Right ventricle myocardium superior (tissue), 1 donor: ENCODE results near the gene YES1. TPM values are rescaled to one million over a fixed set of nuclear protein-coding genes. Genes with fewer than 3 reads are reported as not detected.
"Not testable (repeated sequence)": the region's sequence is repeated elsewhere in the genome, so short reads cannot be mapped to it uniquely, and the experiment has no call there.

ENCODE experiments used
- ATAC-seq: fragments of 200-7000 bp; cut with Tn5 transposase; one replicate; pipeline ENCODE4 v1.9.1; 2020; ENCODE audit warnings: mild to moderate bottlenecking; ENCODE audit not compliant: poor library complexity
- DNase-seq: peaks from one replicate; pipeline ENCODE4 v3.0.0-alpha.2; 2020
- intact Hi-C: fragments of 100-400 bp; cut with DNase I; formaldehyde crosslinking; loops from one replicate; pipeline ENCODE4 v1.11.2; 2022
- total RNA-seq: library from RNA; stranded (reverse); fragmentation: NEBNext Ultra II Directional; extraction: Animal tissue kit (Norgen Biotek cat#: 25700); gene quantifications from one replicate; pipeline ENCODE4 v1.2.1, GENCODE V29; 2021
- donor health status: DM: no; HTN: yes; CAD: no; lungs with severe emphysema.

The YES1 gene
- total RNA-seq, 1 donor from 2014 or later = 21.8 TPM

GRCh38 chr18:709771-710170 lies 102.3 kb downstream of the YES1 start:
- ATAC-seq (peak; percentile 38), DNase-seq (no peak)
- intact Hi-C loops = no loop called here

DNA sequence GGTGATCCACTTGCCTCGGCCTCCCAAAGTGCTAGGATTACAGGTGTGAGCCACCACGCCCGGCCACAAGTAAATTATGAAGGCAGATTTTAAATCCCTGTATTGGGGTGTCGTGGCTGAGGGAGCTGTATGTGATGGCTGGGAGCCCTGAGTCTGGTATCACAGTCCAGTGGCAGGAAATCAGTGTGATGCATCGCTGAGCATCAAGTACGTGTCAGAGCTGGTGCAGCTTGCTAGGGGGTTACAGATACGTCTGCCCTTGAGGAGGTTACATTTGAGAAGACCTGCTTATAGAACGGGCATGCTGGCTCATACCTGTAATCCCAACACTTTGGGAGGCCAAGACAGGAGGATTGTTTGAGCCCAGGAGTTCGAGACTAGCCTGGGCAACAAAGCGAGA lies 103.9 kb downstream of the YES1 start:
- ATAC-seq = no peak
- DNase-seq = no peak
- intact Hi-C loops = no loop called here

- no peak for ATAC-seq
- no peak for DNase-seq
- intact Hi-C loops = no loop called here
Observed at GRCh38 chr18:706405-706804, 105.6 kb downstream of the YES1 start.

DNA sequence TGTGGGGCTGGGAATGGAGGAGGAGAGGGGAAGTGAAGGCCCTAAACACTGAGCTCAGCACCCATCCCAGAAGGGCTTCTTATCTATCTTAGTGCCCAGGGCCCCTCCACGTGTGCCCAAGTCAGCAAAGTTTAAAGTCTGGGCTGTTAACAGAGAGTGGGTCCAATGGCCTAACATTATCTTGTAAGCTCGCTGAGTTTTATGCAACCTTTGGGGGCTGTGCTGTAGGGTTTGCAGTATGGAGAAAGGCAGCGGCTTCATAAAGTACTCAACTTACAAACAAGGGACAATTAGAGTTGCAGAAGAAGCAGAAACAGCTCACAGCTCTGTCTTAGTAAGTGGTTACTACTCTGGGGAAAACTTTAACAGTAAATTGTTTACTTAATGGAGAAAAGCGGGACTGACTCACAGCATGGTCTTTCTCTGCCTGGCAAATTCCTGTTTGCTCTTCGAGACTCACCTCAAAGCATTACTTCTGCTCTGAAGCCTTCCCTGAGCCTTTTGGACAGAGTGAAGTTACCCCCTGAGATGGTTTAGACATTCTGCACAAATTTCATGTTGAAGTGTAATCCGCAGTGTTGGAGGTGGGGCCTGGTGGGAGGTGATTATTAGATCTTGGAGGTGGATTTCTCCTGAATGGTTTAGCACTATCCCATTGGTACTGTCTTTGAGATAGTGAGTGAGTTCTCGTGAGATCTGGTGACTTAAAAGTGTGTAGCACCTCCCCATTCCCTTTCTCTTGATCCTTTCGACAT lies 108.7 kb downstream of the YES1 start:
- intact Hi-C loops = no loop called here
- no peak for DNase-seq
- ATAC-seq = no peak

DNA sequence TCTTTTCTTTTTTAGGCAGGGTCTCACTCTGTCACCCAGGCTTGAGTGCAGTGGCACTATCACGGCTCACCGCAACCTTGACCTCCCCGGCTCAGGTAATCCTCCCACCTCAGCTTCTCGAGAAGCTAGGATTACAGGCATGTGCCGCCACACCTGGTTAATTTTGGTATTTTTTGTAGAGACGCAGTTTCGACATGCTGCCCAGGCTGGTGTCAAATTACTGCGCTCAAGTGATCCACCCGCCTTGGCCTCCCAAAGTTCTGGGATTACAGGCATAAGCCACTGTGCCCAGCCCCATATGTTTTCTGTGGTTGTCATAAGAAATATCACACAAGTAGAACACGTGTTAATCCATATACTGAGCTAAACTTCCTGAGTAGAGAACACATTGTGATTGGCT lies 114.2 kb downstream of the YES1 start:
- intact Hi-C loops = no loop called here
- ATAC-seq = no peak
- DNase-seq = no peak

GRCh38 chr18:697012-697411 lies 115.0 kb downstream of the YES1 start:
- DNase-seq (no peak), ATAC-seq (no peak)
- intact Hi-C loops = no loop called here

DNA sequence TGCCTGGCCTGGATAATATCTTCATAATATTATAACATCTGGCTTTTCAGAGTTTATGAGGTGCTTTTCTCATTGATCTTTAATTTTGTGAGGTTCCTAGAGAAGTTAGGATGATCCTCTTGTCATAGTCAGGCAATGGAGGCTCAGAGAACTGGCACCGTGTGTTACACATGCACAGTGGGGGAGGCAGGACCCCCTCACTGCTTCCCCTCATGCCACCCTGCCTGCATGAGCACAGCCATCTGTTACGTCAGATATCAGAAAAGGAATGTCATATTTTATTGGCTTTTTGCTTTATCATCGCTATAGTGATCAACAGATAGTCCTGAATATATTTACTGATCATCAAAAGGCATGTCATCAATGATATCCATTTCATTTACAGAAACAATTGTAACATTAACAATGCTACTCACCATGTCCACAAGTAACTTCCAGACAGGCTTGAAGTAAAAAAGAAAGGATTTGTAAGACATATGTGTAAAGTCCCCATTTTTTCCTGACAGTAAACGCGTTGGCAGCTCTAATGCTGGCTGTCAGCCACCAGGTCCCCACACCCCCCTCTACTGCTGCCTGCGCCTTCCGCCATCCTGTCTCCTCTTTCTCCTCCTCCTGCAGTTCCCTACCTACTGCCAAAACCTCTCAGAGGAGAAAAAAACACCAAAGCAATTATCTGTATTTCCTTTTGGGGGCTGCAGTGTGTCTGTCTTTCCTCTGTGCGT lies 118.4 kb downstream of the YES1 start:
- peak; percentile 20 for ATAC-seq
- intact Hi-C loops = no loop called here
- DNase-seq = no peak

GRCh38 chr18:692824-693223 lies 119.2 kb downstream of the YES1 start:
- DNase-seq (no peak), ATAC-seq (no peak)
- intact Hi-C loops = no loop called here

- ATAC-seq (no peak), DNase-seq (no peak)
- intact Hi-C loops = no loop called here
Observed at GRCh38 chr18:688323-688722, 123.7 kb downstream of the YES1 start.

DNA sequence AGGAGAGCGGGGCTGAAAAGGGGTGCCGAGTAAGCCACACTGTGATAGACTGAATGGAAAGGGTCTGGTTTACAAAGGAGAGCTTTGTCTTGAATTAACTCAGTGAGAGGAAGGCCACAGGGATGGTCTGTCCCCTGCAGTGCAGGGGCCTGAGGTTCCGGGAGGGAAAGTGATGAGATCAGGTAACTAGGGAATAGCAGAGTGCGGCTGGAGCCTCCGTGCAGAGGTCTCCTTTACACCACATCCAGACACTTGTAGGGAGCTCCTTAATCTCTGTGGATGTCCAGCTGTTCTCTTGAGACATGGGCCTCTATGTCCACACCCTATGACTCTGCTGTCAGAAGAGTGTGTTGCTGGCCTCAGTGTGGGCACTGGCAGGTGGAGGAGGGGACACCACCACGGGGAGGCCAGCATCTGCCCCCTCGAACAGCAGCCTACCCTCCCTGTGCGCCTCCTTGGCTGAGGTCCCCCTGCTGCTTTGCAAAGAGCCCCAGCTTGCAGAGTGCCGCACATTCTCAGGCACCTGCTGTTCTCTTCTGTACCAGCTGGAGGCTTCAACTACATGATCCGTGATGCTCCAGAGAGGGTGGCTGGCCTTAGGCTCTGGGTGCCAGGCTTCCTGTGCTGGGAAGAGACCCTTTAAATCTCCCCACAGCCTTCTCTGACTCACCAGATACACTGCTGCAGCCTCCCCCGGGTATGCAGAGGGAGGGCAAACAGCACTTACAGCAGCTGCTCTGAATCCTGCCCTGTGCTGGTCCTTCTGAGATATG lies 125.5 kb downstream of the YES1 start:
- intact Hi-C loops = no loop called here
- ATAC-seq (no peak), DNase-seq (no peak)

- no peak for DNase-seq
- intact Hi-C loops = no loop called here
- no peak for ATAC-seq
Observed at GRCh38 chr18:685438-685837, 126.6 kb downstream of the YES1 start.

DNA sequence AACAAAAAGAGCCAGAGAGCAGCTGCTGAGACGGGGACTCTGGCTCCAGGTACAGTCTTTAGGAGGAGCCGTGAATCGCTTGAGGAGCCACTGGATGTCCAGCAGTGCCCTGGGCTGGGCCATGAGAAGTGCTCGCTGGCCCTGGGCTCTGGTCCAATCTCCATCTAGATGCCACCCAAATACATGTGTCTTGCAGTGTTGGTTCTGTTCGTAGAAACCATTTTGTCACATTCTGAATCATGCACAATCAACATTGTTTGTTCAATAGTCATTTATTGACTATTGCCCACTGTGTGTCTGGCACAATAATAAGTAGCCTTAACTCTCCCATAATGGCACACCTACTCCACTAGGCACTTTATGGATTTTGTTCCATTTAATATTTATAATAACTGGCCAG lies 128.5 kb downstream of the YES1 start:
- ATAC-seq (no peak), DNase-seq (no peak)
- intact Hi-C loops = no loop called here

GRCh38 chr18:682833-683232 lies 129.2 kb downstream of the YES1 start:
- DNase-seq (no peak), ATAC-seq (no peak)
- intact Hi-C loops = no loop called here

DNA sequence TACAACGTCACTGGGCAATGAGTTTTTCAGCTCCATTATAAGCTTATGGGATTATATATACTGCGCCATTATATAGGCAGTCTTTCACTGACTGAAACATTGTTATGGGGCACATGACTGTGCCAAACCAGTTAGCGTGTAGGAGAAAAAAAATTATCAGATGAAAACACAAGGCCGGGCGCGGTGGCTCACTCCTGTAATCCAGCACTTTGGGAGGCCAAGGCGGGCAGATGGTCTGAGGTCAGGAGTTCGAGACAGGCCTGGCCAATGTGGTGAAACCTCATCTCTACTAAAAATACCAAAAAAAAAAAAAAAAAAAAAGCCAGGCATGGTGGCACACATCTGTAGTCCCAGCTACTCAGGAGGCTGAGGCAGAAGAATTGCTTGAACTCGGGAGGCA lies 129.6 kb downstream of the YES1 start:
- ATAC-seq, DNase-seq, intact Hi-C loops: not testable (repeated sequence)

DNA sequence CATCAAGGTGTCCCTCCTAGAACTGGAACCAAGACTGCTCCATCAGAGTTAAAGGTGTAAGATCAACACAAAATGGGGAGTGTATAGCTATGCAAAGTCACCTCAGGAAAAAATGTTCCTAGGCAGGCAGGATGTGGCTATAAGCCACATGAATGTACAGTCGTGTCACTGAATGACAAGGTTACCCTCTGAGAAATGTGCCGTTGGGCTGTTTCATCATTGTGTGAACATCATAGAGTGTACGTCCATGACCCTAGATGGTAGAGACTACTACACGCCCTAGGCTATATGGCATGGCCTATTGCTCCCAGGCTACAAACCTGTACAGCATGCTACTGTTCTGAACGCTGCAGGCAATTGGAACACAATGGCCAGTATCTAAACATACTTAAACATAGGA lies 130.1 kb downstream of the YES1 start:
- ATAC-seq = no peak
- intact Hi-C loops = no loop called here
- DNase-seq = no peak

DNA sequence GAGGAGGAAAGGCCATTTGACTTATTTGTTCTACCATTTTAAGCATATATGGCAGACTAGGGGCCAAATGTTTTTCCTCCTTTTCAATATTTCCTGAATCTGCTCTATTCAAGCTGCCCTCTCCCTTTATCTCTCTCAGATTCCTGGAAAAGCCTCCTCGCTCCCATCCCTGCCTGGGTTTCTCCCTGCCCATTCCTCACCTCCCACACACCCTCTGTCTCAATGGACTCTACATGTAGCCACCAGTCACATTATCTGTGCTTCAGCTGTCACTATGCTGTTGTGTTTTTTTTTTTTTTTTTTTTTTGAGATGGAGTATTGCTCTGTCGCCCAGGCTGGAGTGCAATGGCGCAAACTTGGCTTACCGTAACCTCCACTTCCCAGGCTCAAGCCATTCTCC lies 131.7 kb downstream of the YES1 start:
- intact Hi-C loops = no loop called here
- DNase-seq (no peak), ATAC-seq (no peak)

DNA sequence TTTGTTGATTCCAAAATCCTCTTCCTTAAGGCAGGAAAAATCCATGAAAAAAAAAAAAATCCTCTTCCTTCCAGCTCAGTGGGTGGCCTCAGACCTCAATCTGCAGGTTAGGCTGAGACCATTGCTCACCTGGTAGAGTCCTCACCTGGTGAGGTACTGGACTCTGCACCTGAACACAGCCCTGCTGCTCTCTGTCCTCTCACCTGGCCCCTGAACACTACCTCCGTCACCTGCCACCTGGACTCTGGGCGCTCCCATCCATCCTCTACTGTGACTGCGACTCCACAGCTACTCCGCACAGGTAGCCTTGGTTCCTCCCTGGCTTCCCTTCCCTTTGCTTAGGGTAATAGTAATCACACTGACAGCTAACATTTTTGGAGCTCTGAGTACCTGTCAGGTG lies 132.5 kb downstream of the YES1 start:
- DNase-seq (no peak), ATAC-seq (no peak)
- intact Hi-C loops = no loop called here

DNA sequence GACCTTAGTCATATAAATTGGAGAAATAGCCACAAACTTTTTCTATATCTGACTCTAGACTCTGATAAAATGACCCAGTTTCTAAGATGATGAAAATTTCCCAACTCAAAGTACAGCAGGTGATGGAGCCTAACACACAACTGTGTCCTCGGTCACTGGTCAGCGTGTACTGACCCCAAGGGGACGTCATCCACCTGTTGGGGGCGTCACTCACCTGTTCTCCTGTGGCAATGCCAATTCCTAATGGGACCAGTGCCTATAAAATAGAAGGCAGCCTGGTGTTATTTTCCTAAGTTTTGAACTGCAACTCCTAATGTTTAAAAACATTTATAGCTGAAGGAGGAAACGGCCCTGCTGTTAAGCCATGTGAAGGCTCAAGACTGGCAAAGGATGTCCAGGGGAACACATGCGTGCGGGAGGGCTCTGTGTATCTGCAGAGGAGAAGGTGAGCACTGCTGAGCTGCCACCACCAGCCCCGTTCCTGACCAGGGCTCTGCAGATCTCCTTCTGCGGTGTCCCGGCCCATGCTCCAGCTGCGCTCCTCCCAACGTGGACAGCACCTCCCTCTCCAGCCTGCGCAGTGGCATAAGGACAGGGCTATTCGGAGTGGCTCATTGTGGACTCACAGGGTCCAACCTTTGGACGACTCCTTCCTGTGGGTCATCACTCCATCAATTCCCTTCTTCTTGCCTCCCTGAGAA lies 133.4 kb downstream of the YES1 start:
- ATAC-seq (no peak), DNase-seq (no peak)
- intact Hi-C loops = no loop called here

DNA sequence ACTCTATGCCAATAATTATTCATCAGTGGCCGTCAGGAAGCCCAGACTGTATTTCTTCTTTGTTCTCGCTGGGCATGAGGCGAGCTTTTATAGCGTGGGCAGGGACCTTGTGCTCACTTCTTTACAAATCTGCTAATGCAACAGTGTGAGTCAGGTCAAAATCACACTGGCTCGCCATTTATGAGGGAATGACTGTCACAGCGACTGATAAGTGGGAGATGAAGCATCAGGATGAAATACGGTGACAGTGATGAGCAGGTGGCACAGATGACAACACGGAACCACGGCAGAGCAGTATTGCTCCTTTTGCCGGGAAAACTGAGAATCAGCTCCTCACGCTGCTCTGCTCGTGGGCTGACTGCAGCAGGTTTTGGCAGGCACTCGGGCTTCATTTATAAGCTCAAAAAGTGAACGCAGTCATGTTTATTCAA lies 134.1 kb downstream of the YES1 start:
- ATAC-seq (no peak), DNase-seq (no peak)
- intact Hi-C loops = no loop called here
